HG03159 (cell line): ENCODE measurements around the gene MBD3L2B.

Experiments used
- ATAC-seq: cut with Tn5 transposase; IDR thresholded peaks from one replicate; pipeline ENCODE4 v1.9.1; 2021; ENCODE audit warnings: mild to moderate bottlenecking, moderate library complexity; ENCODE audit not compliant: unreplicated experiment

MBD3L2B gene

DNA sequence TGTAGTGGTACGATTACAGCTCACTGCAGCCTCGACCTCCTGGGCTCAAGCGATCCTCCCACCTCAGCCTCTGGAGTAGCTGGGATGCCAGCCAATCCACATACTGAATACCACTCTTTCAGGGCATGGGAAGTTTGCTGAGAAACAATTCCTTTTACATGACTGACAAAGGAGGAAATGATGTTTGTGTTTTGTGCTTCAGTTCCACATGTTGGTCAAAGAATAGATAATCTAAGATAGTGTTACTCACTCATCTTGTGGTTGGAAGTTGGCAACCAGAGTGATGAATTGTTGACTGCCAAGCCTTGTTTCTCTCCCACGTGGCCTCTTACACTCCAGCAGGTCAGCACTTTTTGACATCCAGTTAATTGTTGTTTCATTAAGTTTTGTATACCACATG is 7.6 kb downstream of the MBD3L2B start:
- no peak for ATAC-seq

DNA sequence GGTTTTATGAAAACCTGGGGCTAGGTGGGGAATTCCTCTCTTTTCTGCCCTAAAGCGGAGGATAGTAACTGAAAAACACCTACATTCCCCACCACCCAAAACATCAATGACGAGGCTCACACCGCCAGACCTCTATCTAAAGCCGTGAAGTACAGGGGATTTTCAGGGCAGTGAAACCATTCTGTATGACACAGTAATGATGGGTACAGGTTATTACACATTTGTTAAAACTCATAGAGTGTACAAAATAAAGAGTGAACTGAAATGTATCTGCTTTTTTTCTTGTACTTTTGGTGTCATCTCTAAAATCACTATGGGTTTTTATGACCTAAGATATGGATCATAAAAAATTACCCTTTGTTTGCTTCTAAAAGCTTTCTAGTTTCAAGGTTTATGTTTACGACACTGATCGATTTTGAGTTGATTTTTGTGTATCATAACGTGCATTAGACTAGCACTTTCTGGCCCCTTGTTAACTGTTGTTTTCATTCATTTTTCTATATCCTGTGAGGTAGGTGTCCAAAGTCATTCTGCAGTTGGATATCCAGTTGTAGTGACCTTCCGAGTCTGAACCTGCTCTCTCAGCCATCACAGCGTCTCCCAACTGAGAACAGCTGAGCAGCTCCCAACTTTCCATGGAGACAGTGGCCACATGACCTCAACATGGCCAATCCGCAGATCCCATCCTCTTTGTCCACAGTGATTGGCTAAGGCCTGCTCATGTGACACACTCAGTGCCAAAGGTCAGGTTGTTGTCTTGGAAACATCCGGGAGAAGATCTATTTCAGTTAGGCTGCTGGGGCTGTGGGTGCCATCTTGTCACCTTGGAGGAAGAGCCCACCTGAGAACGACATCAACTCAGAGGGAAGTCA is 10.3 kb downstream of the MBD3L2B start:
- ATAC-seq = no peak

GRCh38 chr19:7007859-7008258 is 13.4 kb downstream of the MBD3L2B start:
- ATAC-seq = no peak

- ATAC-seq = no peak
Measured at GRCh38 chr19:7006135-7006704, 15.0 kb downstream of the MBD3L2B start.

GRCh38 chr19:7004313-7004931 is 16.8 kb downstream of the MBD3L2B start:
- no peak for ATAC-seq

- no peak for ATAC-seq
Measured at GRCh38 chr19:7000816-7001215, 20.4 kb downstream of the MBD3L2B start.

DNA sequence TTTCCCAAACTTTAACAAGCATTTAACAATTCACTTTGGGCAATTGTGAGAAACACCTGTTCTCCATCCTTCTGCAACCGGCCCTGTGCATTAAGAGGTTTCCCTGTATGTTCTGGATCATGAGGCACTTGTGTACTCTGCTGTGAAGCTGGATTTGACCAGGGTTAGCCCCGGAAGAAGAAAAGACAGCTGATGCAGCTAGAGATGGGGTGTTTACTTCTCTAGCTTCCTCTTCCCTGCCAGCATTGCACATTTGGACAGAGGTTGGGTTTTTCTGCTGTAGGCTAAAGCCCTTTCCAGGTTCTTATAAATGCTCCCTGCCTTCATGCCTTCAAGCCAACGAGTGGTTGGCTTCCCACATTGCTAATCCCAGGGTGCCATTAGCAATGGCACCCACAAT is 20.9 kb downstream of the MBD3L2B start:
- no peak for ATAC-seq

DNA sequence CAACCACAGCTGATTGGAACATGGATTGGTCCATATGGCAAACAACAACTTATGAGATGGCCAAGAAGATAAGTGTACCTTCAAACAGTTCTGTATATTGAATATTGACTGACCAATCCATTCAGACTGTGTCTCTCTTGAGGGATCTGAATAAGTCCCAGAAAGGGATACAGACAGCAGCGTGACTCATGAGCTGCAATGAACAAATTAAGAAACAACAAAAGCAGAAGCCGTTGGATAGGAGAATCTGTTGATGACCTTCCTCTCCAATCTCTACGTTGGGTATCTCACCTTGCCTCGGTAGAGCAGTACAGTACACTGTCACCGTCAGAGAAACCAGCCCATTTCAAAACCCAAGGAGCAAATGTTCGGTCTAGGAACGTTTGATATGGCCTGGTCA is 21.3 kb downstream of the MBD3L2B start:
- ATAC-seq = no peak

GRCh38 chr19:6997679-6998445 is 23.4 kb downstream of the MBD3L2B start:
- ATAC-seq = no peak

GRCh38 chr19:6996810-6997209 is 24.4 kb downstream of the MBD3L2B start:
- ATAC-seq = no peak

DNA sequence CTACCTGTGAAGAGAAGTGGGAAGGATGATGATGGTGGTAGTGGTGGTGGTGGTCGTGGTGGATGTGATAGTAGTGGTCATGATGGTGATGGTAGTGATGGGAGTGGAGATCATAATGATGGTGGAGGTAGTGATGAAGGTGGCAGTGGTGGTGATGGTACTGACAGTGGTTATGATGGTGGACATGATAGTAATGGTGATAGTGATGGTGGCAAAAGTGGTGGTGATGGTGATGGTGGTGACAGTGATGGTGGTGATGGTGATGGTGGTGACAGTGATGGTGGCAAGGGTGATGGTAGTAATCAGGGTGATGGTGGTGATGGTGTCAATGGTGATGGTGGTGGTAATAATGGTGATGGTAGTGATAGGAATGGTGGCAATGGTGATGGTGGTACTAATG is 26.2 kb downstream of the MBD3L2B start:
- no peak for ATAC-seq

DNA sequence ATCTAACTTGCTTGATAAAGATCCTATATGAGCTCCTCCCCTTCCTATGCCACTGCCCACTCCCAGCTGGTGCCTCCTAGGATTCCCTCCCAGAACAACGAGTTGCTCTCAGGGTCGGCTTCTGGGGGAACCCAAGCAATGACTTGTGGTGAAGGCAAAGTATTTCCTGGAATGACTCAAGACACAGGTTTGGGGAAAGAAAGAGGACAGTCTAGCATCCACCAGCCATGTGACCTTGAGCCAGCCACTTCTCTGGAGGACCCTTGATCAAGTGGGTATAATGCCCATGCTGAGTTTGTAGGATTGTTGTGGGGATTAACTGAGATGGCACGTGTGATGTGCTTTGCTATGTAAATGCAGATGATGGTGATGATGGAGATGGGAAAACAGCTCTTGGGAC is 33.0 kb downstream of the MBD3L2B start:
- no peak for ATAC-seq

DNA sequence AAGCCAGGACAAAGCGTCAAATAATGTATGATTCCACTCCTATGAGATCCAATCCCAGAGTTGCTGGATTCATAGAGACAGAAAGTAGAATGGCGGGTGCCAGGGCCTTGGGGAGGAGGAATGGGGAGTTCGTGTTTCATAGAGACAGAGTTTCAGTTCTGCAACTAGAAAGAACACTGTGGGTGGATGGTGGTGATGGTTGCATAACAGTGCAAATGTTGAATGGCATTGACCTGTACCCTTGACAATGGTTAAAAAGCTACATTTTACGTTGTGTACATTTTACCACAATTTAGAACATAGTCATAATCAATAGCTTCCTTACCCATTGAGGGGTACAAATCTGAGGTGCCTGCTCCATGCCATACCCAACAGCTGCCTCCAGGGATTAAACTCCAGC is 33.4 kb downstream of the MBD3L2B start:
- no peak for ATAC-seq

DNA sequence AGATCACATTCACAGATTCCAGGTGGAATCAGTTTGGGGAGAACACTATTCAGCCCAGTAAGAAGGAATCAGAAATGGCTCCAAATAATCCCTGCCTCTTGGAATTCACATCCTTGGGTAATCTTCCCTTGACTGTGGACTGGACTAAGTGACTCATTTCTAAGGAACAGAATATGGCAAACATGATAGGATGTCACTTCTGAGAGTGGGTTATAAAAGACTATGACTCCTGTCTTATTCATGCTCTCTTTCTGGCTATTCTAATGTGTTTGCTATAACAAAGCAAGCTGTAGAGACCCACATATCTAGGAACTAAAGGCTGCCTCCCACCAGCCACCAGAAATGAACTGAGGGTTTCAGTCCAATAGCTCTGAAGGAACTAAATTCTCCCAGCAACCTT is 37.8 kb downstream of the MBD3L2B start:
- ATAC-seq = no peak

DNA sequence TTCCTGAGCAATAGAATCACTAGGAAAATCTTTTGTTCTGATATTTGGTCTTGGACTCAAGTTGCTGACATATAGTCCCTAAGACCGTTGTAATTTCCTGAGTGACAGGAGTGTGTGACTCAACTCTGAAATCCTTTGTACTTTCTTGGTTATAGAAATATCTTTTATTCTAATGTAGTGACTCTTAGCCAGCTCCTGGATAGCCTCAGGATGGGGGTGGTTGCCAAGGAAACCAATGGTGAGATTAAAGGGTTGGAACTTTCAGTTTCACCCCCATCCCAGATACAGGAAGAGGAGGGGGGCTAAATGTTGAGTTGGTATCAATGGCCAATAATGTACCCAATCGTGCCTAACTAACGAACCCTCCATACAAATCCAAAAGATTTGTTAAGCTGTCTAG is 41.8 kb downstream of the MBD3L2B start:
- no peak for ATAC-seq

DNA sequence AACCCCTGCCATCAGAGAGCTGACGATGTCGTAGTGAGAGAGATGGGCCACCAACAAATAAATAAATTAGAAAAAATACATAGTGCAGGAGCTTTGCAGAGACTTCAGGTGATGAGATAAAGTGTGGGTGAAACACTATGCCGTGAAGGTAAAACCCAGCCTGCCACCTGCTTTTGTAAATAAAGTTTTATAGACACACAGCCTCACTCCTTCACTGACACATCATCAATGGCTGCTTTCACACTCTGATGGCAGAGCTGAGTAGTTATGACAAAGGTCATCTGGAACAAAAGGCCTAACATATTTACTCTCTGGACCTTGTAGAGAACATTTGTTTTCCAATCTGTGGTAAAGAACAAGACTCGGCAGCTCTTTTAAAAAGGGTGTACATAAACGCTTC is 45.0 kb downstream of the MBD3L2B start:
- ATAC-seq = no peak

GRCh38 chr19:6971366-6971765 is 49.9 kb downstream of the MBD3L2B start:
- ATAC-seq = no peak

DNA sequence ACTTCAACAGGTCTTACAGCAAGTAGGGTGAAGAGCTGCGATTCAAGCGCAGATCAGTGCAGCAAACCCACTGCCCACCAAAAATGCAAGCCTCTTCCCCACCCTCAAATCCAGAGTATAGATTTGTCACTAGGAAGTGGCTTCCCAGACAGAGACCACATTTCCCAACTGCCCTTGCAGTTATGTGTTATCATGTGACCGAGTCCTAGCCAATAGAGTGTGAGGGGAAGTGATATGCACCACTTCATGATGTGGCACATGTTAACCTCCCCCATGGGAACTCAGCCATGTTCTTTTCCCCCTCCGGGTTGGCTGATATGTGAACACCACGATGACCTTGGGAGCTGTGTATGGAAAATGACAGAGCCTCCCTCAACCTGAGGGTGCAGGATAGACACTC is 50.8 kb downstream of the MBD3L2B start:
- ATAC-seq = no peak

DNA sequence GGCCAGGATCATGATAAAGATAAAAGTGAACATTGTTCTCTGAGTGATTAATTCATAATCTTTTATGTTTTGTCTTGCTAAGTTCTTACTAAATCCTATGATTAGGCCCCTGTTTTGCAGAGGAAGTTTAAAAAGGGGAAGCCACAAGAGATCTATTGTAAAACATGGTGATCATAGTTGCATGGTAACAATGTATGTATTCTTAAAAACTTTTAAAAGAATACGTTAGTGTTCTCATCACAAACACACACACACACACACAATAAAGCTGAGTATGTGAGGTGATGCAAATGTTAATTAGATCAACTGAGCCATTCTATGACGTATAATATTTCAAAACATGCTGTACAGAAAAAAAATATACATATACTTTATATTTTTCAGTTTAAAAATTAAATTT is 51.2 kb downstream of the MBD3L2B start:
- ATAC-seq = no peak

- no peak for ATAC-seq
Measured at GRCh38 chr19:6969490-6969889, 51.7 kb downstream of the MBD3L2B start.
